ENCODE data around the gene MEGF6. TPM values are rescaled to one million over a fixed set of nuclear protein-coding genes. Genes with fewer than 3 reads are reported as not detected.

MEGF6 gene
- total and polyA plus RNA-seq, 9 of the 15 experiments (the other 6 are each of a cell fraction or from before 2014, with no cell fraction given): 0.03 to 1.7 (median 0.24) TPM; not detected in 3

DNA sequence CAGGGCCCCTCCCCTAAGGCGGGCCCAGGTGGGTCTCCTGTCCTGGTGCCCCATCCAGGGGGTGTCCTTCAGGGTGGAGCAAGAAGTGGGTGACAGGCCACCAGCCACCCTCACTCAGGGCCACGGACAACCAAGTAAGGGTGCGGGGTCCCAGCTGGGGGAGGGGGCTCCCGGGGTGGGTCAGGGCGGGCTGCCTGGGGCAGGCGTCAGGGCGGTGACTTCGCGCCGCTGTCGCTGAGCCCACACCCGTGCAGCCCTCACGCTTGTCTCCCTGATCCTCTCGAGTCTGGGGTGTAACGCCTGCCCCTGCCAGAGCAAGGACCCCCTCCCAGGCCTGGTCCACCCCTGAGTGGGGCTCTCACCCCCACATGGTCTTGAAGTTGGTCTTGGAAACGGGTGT is 134.6 kb downstream of the MEGF6 start:
- Histone ChIP-seq H3K36me3 (ENCODE audit: control insufficient read depth, insufficient read depth, low read length) (no peaks in the 10 kb centered on the region), H3K79me2 (ENCODE audit: control insufficient read depth, insufficient read depth, low read length) (no peaks in the 10 kb centered on the region), H3K4me3 (no peak overlapping the region), H2AFZ (ENCODE audit: low read depth, low read length) (no peak overlapping the region), H3K4me2 (ENCODE audit: insufficient read depth, low read length) (no peak overlapping the region), H3K27me3 (ENCODE audit: control insufficient read depth in 2 of 2, insufficient read depth in 2 of 2, low read length in 2 of 2) (peaks cover 3 to 36% of the 10 kb centered on the region in 2 experiments; a peak in 4 of 5 replicates), H4K20me1 (replicated peaks; ENCODE audit: control insufficient read depth, insufficient read depth, low read length) (peaks cover 20% of the 10 kb centered on the region; the same call in 1 of the 2 replicates), H3K4me1 (replicated peaks in 1 of 2; ENCODE audit: control insufficient read depth in 2 of 2, insufficient read depth in 2 of 2, low read length in 2 of 2) (peaks cover 0 to 54% of the 10 kb centered on the region in 2 experiments; a peak in 3 of 5 replicates), H3K27ac (ENCODE audit: extremely low read depth, low read depth, low read length) (no peak overlapping the region), H3K9me1 (ENCODE audit: control insufficient read depth, insufficient read depth, low read length) (no peaks in the 10 kb centered on the region), H3K9ac (ENCODE audit: insufficient read depth in 1 of 2, low read depth in 2 of 2, low read length in 2 of 2) (no peak overlapping the region), H3K9me3 (replicated peaks; ENCODE audit: control insufficient read depth, insufficient read depth, low read depth, low read length) (no peaks in the 10 kb centered on the region)
- 2% methylated on average over 6 of the region's 16 CpGs for WGBS (ENCODE audit: insufficient coverage, low coverage, missing lambda C conversion rate)
- POLR2A ChIA-PET: no interaction called here
- in situ Hi-C loops (cut with MboI): no loop called here
- no peak for DNase-seq (ENCODE audit: extremely low read depth in 1 of 4, low spot score in 3 of 4)
- FAIRE-seq: no peak
- BruUV-seq (replicated peaks): no TSS peak
- CTCF ChIA-PET (ENCODE audit: low intra/inter-chr PET ratio): no interaction called here
- no peak for ATAC-seq
- intact Hi-C loops (cut with micrococcal nuclease): no loop called here
- TF ChIP-seq SETDB1 (IDR thresholded peaks at IDR 0.05; ENCODE audit: low read length): no peak
- no peak for TF ChIP-seq ZFP36 (IDR thresholded peaks at IDR 0.05; ENCODE audit: low read depth, low read length, partially characterized antibody)
- no peak for TF ChIP-seq BHLHE40 (IDR thresholded peaks at IDR 0.05; ENCODE audit: low read length)
- TF ChIP-seq KLF16 (IDR thresholded peaks at IDR 0.05): no peak
- TF ChIP-seq, protein P1, sequence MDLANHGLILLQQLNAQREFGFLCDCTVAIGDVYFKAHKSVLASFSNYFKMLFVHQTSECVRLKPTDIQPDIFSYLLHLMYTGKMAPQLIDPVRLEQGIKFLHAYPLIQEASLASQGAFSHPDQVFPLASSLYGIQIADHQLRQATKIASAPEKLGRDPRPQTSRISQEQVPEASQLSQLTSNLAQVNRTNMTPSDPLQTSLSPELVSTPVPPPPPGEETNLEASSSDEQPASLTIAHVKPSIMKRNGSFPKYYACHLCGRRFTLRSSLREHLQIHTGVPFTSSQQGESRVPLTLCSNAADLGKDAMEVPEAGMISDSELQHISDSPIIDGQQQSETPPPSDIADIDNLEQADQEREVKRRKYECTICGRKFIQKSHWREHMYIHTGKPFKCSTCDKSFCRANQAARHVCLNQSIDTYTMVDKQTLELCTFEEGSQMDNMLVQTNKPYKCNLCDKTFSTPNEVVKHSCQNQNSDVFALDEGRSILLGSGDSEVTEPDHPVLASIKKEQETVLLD (IDR thresholded peaks at IDR 0.05): no peak
- TF ChIP-seq, protein P2, sequence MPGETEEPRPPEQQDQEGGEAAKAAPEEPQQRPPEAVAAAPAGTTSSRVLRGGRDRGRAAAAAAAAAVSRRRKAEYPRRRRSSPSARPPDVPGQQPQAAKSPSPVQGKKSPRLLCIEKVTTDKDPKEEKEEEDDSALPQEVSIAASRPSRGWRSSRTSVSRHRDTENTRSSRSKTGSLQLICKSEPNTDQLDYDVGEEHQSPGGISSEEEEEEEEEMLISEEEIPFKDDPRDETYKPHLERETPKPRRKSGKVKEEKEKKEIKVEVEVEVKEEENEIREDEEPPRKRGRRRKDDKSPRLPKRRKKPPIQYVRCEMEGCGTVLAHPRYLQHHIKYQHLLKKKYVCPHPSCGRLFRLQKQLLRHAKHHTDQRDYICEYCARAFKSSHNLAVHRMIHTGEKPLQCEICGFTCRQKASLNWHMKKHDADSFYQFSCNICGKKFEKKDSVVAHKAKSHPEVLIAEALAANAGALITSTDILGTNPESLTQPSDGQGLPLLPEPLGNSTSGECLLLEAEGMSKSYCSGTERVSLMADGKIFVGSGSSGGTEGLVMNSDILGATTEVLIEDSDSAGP (CRISPR knock-in tag; IDR thresholded peaks at IDR 0.05): no peak
- TF ChIP-seq, protein P3, sequence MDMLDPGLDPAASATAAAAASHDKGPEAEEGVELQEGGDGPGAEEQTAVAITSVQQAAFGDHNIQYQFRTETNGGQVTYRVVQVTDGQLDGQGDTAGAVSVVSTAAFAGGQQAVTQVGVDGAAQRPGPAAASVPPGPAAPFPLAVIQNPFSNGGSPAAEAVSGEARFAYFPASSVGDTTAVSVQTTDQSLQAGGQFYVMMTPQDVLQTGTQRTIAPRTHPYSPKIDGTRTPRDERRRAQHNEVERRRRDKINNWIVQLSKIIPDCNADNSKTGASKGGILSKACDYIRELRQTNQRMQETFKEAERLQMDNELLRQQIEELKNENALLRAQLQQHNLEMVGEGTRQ (CRISPR knock-in tag; IDR thresholded peaks at IDR 0.05): no peak
- no peak for TF ChIP-seq BRF1 (IDR thresholded peaks at IDR 0.05; ENCODE audit: borderline replicate concordance, extremely low read depth, insufficient read length)
- TF ChIP-seq, protein P4, sequence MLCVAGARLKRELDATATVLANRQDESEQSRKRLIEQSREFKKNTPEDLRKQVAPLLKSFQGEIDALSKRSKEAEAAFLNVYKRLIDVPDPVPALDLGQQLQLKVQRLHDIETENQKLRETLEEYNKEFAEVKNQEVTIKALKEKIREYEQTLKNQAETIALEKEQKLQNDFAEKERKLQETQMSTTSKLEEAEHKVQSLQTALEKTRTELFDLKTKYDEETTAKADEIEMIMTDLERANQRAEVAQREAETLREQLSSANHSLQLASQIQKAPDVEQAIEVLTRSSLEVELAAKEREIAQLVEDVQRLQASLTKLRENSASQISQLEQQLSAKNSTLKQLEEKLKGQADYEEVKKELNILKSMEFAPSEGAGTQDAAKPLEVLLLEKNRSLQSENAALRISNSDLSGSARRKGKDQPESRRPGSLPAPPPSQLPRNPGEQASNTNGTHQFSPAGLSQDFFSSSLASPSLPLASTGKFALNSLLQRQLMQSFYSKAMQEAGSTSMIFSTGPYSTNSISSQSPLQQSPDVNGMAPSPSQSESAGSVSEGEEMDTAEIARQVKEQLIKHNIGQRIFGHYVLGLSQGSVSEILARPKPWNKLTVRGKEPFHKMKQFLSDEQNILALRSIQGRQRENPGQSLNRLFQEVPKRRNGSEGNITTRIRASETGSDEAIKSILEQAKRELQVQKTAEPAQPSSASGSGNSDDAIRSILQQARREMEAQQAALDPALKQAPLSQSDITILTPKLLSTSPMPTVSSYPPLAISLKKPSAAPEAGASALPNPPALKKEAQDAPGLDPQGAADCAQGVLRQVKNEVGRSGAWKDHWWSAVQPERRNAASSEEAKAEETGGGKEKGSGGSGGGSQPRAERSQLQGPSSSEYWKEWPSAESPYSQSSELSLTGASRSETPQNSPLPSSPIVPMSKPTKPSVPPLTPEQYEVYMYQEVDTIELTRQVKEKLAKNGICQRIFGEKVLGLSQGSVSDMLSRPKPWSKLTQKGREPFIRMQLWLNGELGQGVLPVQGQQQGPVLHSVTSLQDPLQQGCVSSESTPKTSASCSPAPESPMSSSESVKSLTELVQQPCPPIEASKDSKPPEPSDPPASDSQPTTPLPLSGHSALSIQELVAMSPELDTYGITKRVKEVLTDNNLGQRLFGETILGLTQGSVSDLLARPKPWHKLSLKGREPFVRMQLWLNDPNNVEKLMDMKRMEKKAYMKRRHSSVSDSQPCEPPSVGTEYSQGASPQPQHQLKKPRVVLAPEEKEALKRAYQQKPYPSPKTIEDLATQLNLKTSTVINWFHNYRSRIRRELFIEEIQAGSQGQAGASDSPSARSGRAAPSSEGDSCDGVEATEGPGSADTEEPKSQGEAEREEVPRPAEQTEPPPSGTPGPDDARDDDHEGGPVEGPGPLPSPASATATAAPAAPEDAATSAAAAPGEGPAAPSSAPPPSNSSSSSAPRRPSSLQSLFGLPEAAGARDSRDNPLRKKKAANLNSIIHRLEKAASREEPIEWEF (CRISPR knock-in tag; IDR thresholded peaks at IDR 0.05): no peak
- TF ChIP-seq ZNF586 (CRISPR knock-in tag; conservative IDR thresholded peaks at IDR 0.05): no peak
- no peak for TF ChIP-seq C11orf30 (IDR thresholded peaks at IDR 0.05; ENCODE audit: low read depth)

All from K562 (cell line).